Fibroblast of pulmonary artery (primary cell): ENCODE data around the gene SRSF2.

ENCODE experiments used
- DNase-seq: peaks from one replicate; pipeline ENCODE4 v3.0.0-alpha.2; 2010; ENCODE audit warnings: low read depth
- H3K4me3 ChIP-seq: replicated peaks from 2 replicates; pipeline ENCODE4 v1.5.1; 2011; ENCODE audit warnings: low read depth, mild to moderate bottlenecking, control low read depth, low read length, moderate library complexity
- CTCF ChIP-seq: IDR thresholded peaks from 2 replicates; pipeline ENCODE4 v1.5.1; 2011; ENCODE audit warnings: mild to moderate bottlenecking, control low read depth, low read length, inconsistent platforms; ENCODE audit errors: missing control alignments

SRSF2 gene

GRCh38 chr17:76686538-76687297 is 50.4 kb downstream of the SRSF2 start:
- H3K4me3 ChIP-seq = no peak overlapping the region
- no peak for TF ChIP-seq CTCF
- DNase-seq = no peak

- H3K4me3 ChIP-seq = no peak overlapping the region
- TF ChIP-seq CTCF = no peak
- no peak for DNase-seq
These were observed 51.3 kb downstream of the SRSF2 start for GRCh38 chr17:76685846-76686245.

- H3K4me3 ChIP-seq = no peak overlapping the region
- no peak for TF ChIP-seq CTCF
- DNase-seq = no peak
These were observed 51.8 kb downstream of the SRSF2 start for GRCh38 chr17:76685366-76685765.

- no peak for TF ChIP-seq CTCF
- no peak for DNase-seq
- H3K4me3 ChIP-seq = no peak overlapping the region
These were observed 52.4 kb downstream of the SRSF2 start for GRCh38 chr17:76684756-76685155.
